DND-41 (cell line): ENCODE measurements around the gene LONRF2.

Experiments used
- ATAC-seq: fragments of 200-7000 bp; cut with Tn5 transposase; 3 replicates; pipeline ENCODE4 v1.9.1; 2021; ENCODE audit warnings: low read depth; ENCODE audit not compliant: insufficient read depth
- DNase-seq: peaks from one replicate; pipeline ENCODE4 v3.0.0-alpha.2; 2020
- H2AFZ ChIP-seq: 2 replicates; pipeline ENCODE4 v1.6.0; 2012; ENCODE audit warnings: low read depth, low read length
- H3K27ac ChIP-seq: 2 replicates; pipeline ENCODE4 v1.5.1; 2012; ENCODE audit warnings: low read length, inconsistent platforms
- H3K27me3 ChIP-seq: fragments of 200-600 bp; sonication (generic); 2 replicates; pipeline ENCODE4 v1.6.0; 2012; ENCODE audit warnings: low read length, mild to moderate bottlenecking, inconsistent platforms; ENCODE audit not compliant: insufficient read depth, poor library complexity
- H3K36me3 ChIP-seq: 2 replicates; pipeline ENCODE4 v1.5.1; 2012; ENCODE audit warnings: low read length, inconsistent platforms; ENCODE audit not compliant: insufficient read depth
- H3K4me1 ChIP-seq: 2 replicates; pipeline ENCODE4 v1.5.1; 2012; ENCODE audit warnings: mild to moderate bottlenecking, low read length; ENCODE audit not compliant: insufficient read depth
- H3K4me2 ChIP-seq: 2 replicates; pipeline ENCODE4 v1.6.0; 2012; ENCODE audit warnings: mild to moderate bottlenecking, moderate library complexity, low read length, inconsistent platforms; ENCODE audit not compliant: insufficient read depth
- H3K4me3 ChIP-seq, 2 experiments: fragments of 200-600 bp in 1 of 2; shearing (Covaris generic) in 1 of 2; 2 replicates each; pipeline ENCODE4 v1.5.1; 2012 to 2016; ENCODE audit warnings: inconsistent platforms in 2 of 2, low read length in 2 of 2, mild to moderate bottlenecking in 2 of 2, low read depth in 1 of 2, moderate library complexity in 1 of 2
- H3K79me2 ChIP-seq: 2 replicates; pipeline ENCODE4 v1.6.0; 2012; ENCODE audit warnings: low read length, inconsistent platforms; ENCODE audit not compliant: insufficient read depth
- H3K9ac ChIP-seq: 2 replicates; pipeline ENCODE4 v1.6.0; 2012; ENCODE audit warnings: low read depth, mild to moderate bottlenecking, inconsistent platforms, low read length, moderate library complexity
- H3K9me3 ChIP-seq: 2 replicates; pipeline ENCODE4 v1.5.1; 2012; ENCODE audit warnings: low read length, moderate library complexity, mild to moderate bottlenecking, inconsistent platforms; ENCODE audit not compliant: insufficient read depth, severe bottlenecking
- H4K20me1 ChIP-seq: 2 replicates; pipeline ENCODE4 v1.6.0; 2012; ENCODE audit warnings: low read length; ENCODE audit not compliant: insufficient read depth
- CTCF ChIP-seq: IDR thresholded peaks from 2 replicates; pipeline ENCODE4 v1.5.1; 2012; ENCODE audit warnings: borderline replicate concordance, low read length, moderate library complexity, mild to moderate bottlenecking; ENCODE audit not compliant: poor library complexity, severe bottlenecking; ENCODE audit errors: extremely low read depth
- EZH2 ChIP-seq: IDR thresholded peaks from 3 replicates; pipeline ENCODE4 v1.6.1; 2012; ENCODE audit warnings: borderline replicate concordance, low read depth, mild to moderate bottlenecking, moderate library complexity, low read length, inconsistent platforms; ENCODE audit not compliant: severe bottlenecking

The LONRF2 gene

GRCh38 chr2:100278986-100279385 lies 43.3 kb downstream of the LONRF2 start:
- Histone ChIP-seq H2AFZ (no peak overlapping the region), H3K4me3 (no peak overlapping the region), H3K79me2 (no peaks in the 10 kb centered on the region), H3K27me3 (no peaks in the 10 kb centered on the region), H3K36me3 (no peaks in the 10 kb centered on the region), H3K9ac (no peak overlapping the region; the same call in 1 of the 2 replicates), H3K4me1 (peaks cover 46% of the 10 kb centered on the region), H3K9me3 (no peaks in the 10 kb centered on the region), H3K4me2 (no peak overlapping the region), H4K20me1 (no peaks in the 10 kb centered on the region), H3K27ac (peak overlapping the region; percentile 17; the same call in 1 of the 2 replicates)
- DNase-seq (peak; percentile 85), ATAC-seq (peak; percentile 81)
- TF ChIP-seq CTCF (no peak), EZH2 (no peak)

- no peak overlapping the region for H3K4me2 ChIP-seq
- no peak overlapping the region for H2AFZ ChIP-seq
- H3K36me3 ChIP-seq, result no peaks in the 10 kb centered on the region
- no peak overlapping the region; the same call in 1 of the 2 replicates for H3K9ac ChIP-seq
- no peak overlapping the region for H3K4me3 ChIP-seq
- no peak for DNase-seq
- no peaks in the 10 kb centered on the region for H3K9me3 ChIP-seq
- H3K79me2 ChIP-seq, result no peaks in the 10 kb centered on the region
- peak overlapping the region; percentile 17; the same call in 1 of the 2 replicates for H3K27ac ChIP-seq
- no peak for ATAC-seq
- H3K27me3 ChIP-seq, result no peaks in the 10 kb centered on the region
- no peaks in the 10 kb centered on the region for H4K20me1 ChIP-seq
- TF ChIP-seq CTCF (no peak), EZH2 (no peak)
- H3K4me1 ChIP-seq, result peaks cover 41% of the 10 kb centered on the region
These were observed 43.8 kb downstream of the LONRF2 start for GRCh38 chr2:100278501-100278900.

- no peak overlapping the region for H3K9ac ChIP-seq
- ATAC-seq (no peak), DNase-seq (no peak)
- no peaks in the 10 kb centered on the region for H3K9me3 ChIP-seq
- TF ChIP-seq EZH2 (no peak), CTCF (no peak)
- H2AFZ ChIP-seq, result no peak overlapping the region
- H3K36me3 ChIP-seq, result no peaks in the 10 kb centered on the region
- no peaks in the 10 kb centered on the region for H3K79me2 ChIP-seq
- H3K4me1 ChIP-seq, result peaks cover 33% of the 10 kb centered on the region
- H3K4me2 ChIP-seq, result no peak overlapping the region
- no peak overlapping the region for H3K27ac ChIP-seq
- H3K4me3 ChIP-seq, result no peak overlapping the region
- H4K20me1 ChIP-seq, result no peaks in the 10 kb centered on the region
- H3K27me3 ChIP-seq, result no peaks in the 10 kb centered on the region
These were observed 44.6 kb downstream of the LONRF2 start for GRCh38 chr2:100277540-100278207.

- no peak for DNase-seq
- Histone ChIP-seq H3K4me3 (no peak overlapping the region), H3K9ac (no peak overlapping the region), H3K79me2 (no peaks in the 10 kb centered on the region), H3K4me2 (no peak overlapping the region), H3K27me3 (no peaks in the 10 kb centered on the region), H3K4me1 (peaks cover 24% of the 10 kb centered on the region), H3K27ac (no peak overlapping the region), H3K36me3 (no peaks in the 10 kb centered on the region), H3K9me3 (no peaks in the 10 kb centered on the region), H4K20me1 (no peaks in the 10 kb centered on the region), H2AFZ (no peak overlapping the region)
- no peak for ATAC-seq
- TF ChIP-seq EZH2 (no peak), CTCF (no peak)
These were observed 45.6 kb downstream of the LONRF2 start for GRCh38 chr2:100276716-100277115.
